ENCODE data around the gene GPR176. TPM values are rescaled to one million over a fixed set of nuclear protein-coding genes. Genes with fewer than 3 reads are reported as not detected.

Gene GPR176
- total RNA-seq, 1 experiment from 2014 or later: 9.8 TPM

DNA sequence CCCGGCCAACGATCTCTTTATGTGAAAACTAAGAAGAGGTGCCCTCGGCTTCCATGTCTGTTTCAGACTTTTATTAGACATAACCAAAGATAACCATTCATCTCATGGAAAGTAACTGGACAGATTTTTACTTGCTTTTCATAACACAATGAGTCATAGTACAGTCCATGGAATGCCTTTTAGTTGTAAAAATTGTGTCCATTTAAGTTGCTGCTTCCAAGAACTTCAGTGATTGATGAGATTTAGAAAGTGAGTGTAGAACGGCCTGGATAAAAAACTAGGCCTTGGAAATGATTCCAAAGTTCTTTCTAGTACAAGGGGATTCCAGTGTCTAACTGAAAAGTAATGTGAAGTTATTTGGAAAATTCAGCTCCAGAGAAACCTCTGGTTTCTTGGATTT is 24.7 kb upstream of the GPR176 start:
- intact Hi-C loops (cut with micrococcal nuclease; ENCODE audit: unreplicated experiment): no loop called here
- H3K4me3 Mint-ChIP-seq (ENCODE audit: unreplicated experiment): no peak overlapping the region
- no peaks in the 10 kb centered on the region for H3K4me1 Mint-ChIP-seq (ENCODE audit: low read depth, unreplicated experiment)
- POLR2A ChIA-PET: interaction anchor here (0.7 kb wide), 1 partner anchor 8 kb away, joined by 7 read pairs; no protein-coding TSS in a partner anchor
- no peak overlapping the region for H3K27ac Mint-ChIP-seq (ENCODE audit: unreplicated experiment)
- peaks cover 36% of the 10 kb centered on the region for H3K36me3 Mint-ChIP-seq (ENCODE audit: insufficient read depth, unreplicated experiment)
- no peaks in the 10 kb centered on the region for H3K27me3 ChIP-seq (replicated peaks; ENCODE audit: control insufficient read depth, insufficient read depth, low read length)
- H3K4me1 ChIP-seq: 0 out of 2 replicates have a peak, but pooled peaks cover 4% of the 10 kb centered on the region
- DNase-seq: no peak
- H3K4me3 ChIP-seq (ENCODE audit: low read depth, low read length): no peak overlapping the region
- no TSS peak for BruUV-seq (replicated peaks)
- no peaks in the 10 kb centered on the region for H3K9me3 ChIP-seq
- no peaks in the 10 kb centered on the region for H3K27me3 Mint-ChIP-seq (ENCODE audit: insufficient read depth, unreplicated experiment)
- TF ChIP-seq, protein P1, sequence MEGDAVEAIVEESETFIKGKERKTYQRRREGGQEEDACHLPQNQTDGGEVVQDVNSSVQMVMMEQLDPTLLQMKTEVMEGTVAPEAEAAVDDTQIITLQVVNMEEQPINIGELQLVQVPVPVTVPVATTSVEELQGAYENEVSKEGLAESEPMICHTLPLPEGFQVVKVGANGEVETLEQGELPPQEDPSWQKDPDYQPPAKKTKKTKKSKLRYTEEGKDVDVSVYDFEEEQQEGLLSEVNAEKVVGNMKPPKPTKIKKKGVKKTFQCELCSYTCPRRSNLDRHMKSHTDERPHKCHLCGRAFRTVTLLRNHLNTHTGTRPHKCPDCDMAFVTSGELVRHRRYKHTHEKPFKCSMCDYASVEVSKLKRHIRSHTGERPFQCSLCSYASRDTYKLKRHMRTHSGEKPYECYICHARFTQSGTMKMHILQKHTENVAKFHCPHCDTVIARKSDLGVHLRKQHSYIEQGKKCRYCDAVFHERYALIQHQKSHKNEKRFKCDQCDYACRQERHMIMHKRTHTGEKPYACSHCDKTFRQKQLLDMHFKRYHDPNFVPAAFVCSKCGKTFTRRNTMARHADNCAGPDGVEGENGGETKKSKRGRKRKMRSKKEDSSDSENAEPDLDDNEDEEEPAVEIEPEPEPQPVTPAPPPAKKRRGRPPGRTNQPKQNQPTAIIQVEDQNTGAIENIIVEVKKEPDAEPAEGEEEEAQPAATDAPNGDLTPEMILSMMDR (IDR thresholded peaks at IDR 0.05; ENCODE audit: insufficient read depth in 1 of 2, low read depth in 1 of 2, low read length in 1 of 2, severe bottlenecking in 1 of 2, unreplicated experiment in 1 of 2): no peak
- H3K9me3 Mint-ChIP-seq (ENCODE audit: unreplicated experiment): no peaks in the 10 kb centered on the region
- peaks cover 1% of the 10 kb centered on the region; the same call in 1 of the 2 replicates for H3K36me3 ChIP-seq (ENCODE audit: control insufficient read depth, insufficient read depth, low read length)
- CTCF ChIA-PET: no interaction called here

GRCh38 chr15:39942753-39943150 is 22.7 kb upstream of the GPR176 start:
- Mint-ChIP-seq H3K36me3 (ENCODE audit: insufficient read depth, unreplicated experiment) (peaks cover 36% of the 10 kb centered on the region), H3K27me3 (ENCODE audit: insufficient read depth, unreplicated experiment) (no peaks in the 10 kb centered on the region), H3K4me1 (ENCODE audit: low read depth, unreplicated experiment) (no peaks in the 10 kb centered on the region), H3K9me3 (ENCODE audit: unreplicated experiment) (no peaks in the 10 kb centered on the region), H3K27ac (ENCODE audit: unreplicated experiment) (no peak overlapping the region), H3K4me3 (ENCODE audit: unreplicated experiment) (no peak overlapping the region)
- Histone ChIP-seq H3K9me3 (no peaks in the 10 kb centered on the region), H3K36me3 (ENCODE audit: control insufficient read depth, insufficient read depth, low read length) (peaks cover 1% of the 10 kb centered on the region; the same call in 1 of the 2 replicates), H3K4me1 (0 out of 2 replicates have a peak, but pooled peaks cover 4% of the 10 kb centered on the region), H3K4me3 (ENCODE audit: low read depth, low read length) (no peak overlapping the region), H3K27me3 (replicated peaks; ENCODE audit: control insufficient read depth, insufficient read depth, low read length) (no peaks in the 10 kb centered on the region)
- intact Hi-C loops (cut with micrococcal nuclease; ENCODE audit: unreplicated experiment): no loop called here
- ChIA-PET POLR2A (no interaction called here), CTCF (no interaction called here)
- no TSS peak for BruUV-seq (replicated peaks)
- TF ChIP-seq, protein P1 (IDR thresholded peaks at IDR 0.05; ENCODE audit: insufficient read depth in 1 of 2, low read depth in 1 of 2, low read length in 1 of 2, severe bottlenecking in 1 of 2, unreplicated experiment in 1 of 2): no peak
- no peak for DNase-seq

DNA sequence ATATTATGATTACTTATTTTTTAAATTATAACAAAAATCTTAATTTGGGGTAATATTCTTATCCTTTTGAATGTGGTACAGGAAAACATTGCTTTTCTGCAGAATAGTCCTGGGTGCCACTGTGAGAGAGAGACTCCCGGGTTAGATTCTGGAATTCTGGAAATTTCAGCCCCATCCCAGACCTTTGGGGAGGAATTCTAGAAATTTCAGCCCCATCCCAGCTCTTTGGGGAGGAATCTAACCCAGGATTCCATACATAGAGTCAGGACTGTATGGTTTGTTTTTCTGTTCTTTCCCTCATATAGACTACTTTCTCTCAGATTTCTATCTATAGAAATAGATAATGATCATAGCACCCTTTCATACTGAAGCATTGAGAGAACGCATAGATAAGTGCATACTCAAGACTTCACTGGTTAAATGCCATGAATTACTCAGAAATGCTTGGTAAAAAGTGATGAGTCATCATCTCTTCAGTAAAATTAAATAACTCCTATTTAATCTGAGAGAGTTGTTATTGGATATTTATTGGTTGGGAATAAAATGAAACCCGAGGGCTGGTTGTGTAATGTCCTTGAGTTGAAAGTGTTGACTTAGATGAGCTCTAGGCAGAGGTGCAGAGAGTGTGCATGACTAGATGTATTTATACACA is 22.2 kb upstream of the GPR176 start:
- H3K4me3 ChIP-seq (ENCODE audit: low read depth, low read length): no peak overlapping the region
- CTCF ChIA-PET: no interaction called here
- no peak overlapping the region for H3K27ac Mint-ChIP-seq (ENCODE audit: unreplicated experiment)
- H3K4me1 Mint-ChIP-seq (ENCODE audit: low read depth, unreplicated experiment): no peaks in the 10 kb centered on the region
- H3K4me3 Mint-ChIP-seq (ENCODE audit: unreplicated experiment): no peak overlapping the region
- H3K27me3 Mint-ChIP-seq (ENCODE audit: insufficient read depth, unreplicated experiment): no peaks in the 10 kb centered on the region
- DNase-seq: no peak
- no peaks in the 10 kb centered on the region for H3K9me3 Mint-ChIP-seq (ENCODE audit: unreplicated experiment)
- POLR2A ChIA-PET: no interaction called here
- BruUV-seq (replicated peaks): no TSS peak
- TF ChIP-seq, protein P1 (IDR thresholded peaks at IDR 0.05; ENCODE audit: insufficient read depth in 1 of 2, low read depth in 1 of 2, low read length in 1 of 2, severe bottlenecking in 1 of 2, unreplicated experiment in 1 of 2): no peak
- no peaks in the 10 kb centered on the region; the same call in 1 of the 2 replicates for H3K36me3 ChIP-seq (ENCODE audit: control insufficient read depth, insufficient read depth, low read length)
- H3K4me1 ChIP-seq: 0 out of 2 replicates have a peak, but pooled peaks cover 4% of the 10 kb centered on the region
- no peaks in the 10 kb centered on the region for H3K27me3 ChIP-seq (replicated peaks; ENCODE audit: control insufficient read depth, insufficient read depth, low read length)
- intact Hi-C loops (cut with micrococcal nuclease; ENCODE audit: unreplicated experiment): no loop called here
- peaks cover 36% of the 10 kb centered on the region for H3K36me3 Mint-ChIP-seq (ENCODE audit: insufficient read depth, unreplicated experiment)
- H3K9me3 ChIP-seq: no peaks in the 10 kb centered on the region
